ENCODE data around the gene TKT. TPM values are rescaled to one million over a fixed set of nuclear protein-coding genes. Genes with fewer than 3 reads are reported as not detected.

The TKT gene
- total RNA-seq, 1 experiment from 2014 or later: 634 TPM

- Histone ChIP-seq H4K20me1 (ENCODE audit: insufficient read depth) (no peaks in the 10 kb centered on the region), H3K9me2 (ENCODE audit: insufficient read depth) (no peaks in the 10 kb centered on the region), H3K79me2 (ENCODE audit: insufficient read depth, low read length) (peaks cover 4% of the 10 kb centered on the region; the same call in 1 of the 2 replicates), H3K9me3 (ENCODE audit: control insufficient read depth in 1 of 2, insufficient read depth in 1 of 2, low read depth in 1 of 2, low read length in 2 of 2) (no peaks in the 10 kb centered on the region), H3K4me1 (ENCODE audit: control insufficient read depth in 1 of 2, insufficient read depth in 2 of 2, low read length in 2 of 2) (peaks cover 0 to 4% of the 10 kb centered on the region in 2 experiments; a peak in 1 of 4 replicates), H2AFZ (ENCODE audit: low read depth, low read length, poor library complexity, severe bottlenecking) (no peak overlapping the region), H3K4me3 (replicated peaks in 1 of 2; ENCODE audit: low read depth in 1 of 2, low read length in 2 of 2) (no peak overlapping the region), H3K9ac (ENCODE audit: low read length) (no peak overlapping the region), H3K27ac (ENCODE audit: low read depth, low read length) (no peak overlapping the region), H3K4me2 (ENCODE audit: low read length) (no peak overlapping the region), H3K36me3 (ENCODE audit: control insufficient read depth in 1 of 2, insufficient read depth in 2 of 2, low read length in 2 of 2) (peaks cover 1 to 21% of the 10 kb centered on the region in 2 experiments; a peak in 1 of 4 replicates), H3K27me3 (ENCODE audit: insufficient read depth, low read length) (no peaks in the 10 kb centered on the region)
- no TSS peak for BruUV-seq (replicated peaks)
- ChIA-PET CTCF (no interaction called here), RAD21 (ENCODE audit: low non-redundant PET in 1 of 2, low total read pairs in 2 of 2, uncharacterized antibody in 2 of 2, unreplicated experiment in 2 of 2) (interaction anchor here in 1 of 2 experiments (0.6 kb wide), 1 partner anchor 43 kb away, joined by 3 read pairs; no protein-coding TSS in a partner anchor), POLR2A (no interaction called here)
- ATAC-seq (peak; percentile 89), DNase-seq (ENCODE audit: low read depth, low spot score) (peak; percentile 57)
- intact Hi-C loops (cut with micrococcal nuclease): loop anchor here (1.0 to 5.0 kb wide), 2 partner anchors 130 to 492 kb away; no protein-coding TSS in a partner anchor
- 0 out of 2 replicates have a peak, but pooled peaks have one; percentile 36 for TF ChIP-seq CBX3 (IDR thresholded peaks at IDR 0.05; ENCODE audit: low read depth)
- TF ChIP-seq FOSL1 (IDR thresholded peaks at IDR 0.05; ENCODE audit: low read depth): no peak
- TF ChIP-seq SIN3A (IDR thresholded peaks at IDR 0.05; ENCODE audit: low read depth): no peak
- TF ChIP-seq SP1 (IDR thresholded peaks at IDR 0.05; ENCODE audit: low read depth): no peak
- TF ChIP-seq RAD21 (IDR thresholded peaks at IDR 0.05; ENCODE audit: low read depth): peak; percentile 90
- peak; percentile 93 to 97 (median 94) for TF ChIP-seq CTCF (IDR thresholded peaks at IDR 0.05 in 2 of 3, conservative IDR thresholded peaks at IDR 0.05 in 1 of 3; ENCODE audit: borderline replicate concordance in 1 of 3, insufficient read depth in 1 of 3, low read depth in 2 of 3, low read length in 2 of 3)
- TF ChIP-seq TCF7L2 (IDR thresholded peaks at IDR 0.05; ENCODE audit: borderline replicate concordance, extremely low read depth, insufficient read depth, insufficient read length): no peak
- TF ChIP-seq MAX (IDR thresholded peaks at IDR 0.05): peak; percentile 52; the same call in 1 of the 2 replicates
Observed at GRCh38 chr3:53219895-53220483, 35.8 kb downstream of the TKT start.

Measured in HCT116 (cell line).